Measurements from ENCODE around the gene DENND2D.

Gene DENND2D

DNA sequence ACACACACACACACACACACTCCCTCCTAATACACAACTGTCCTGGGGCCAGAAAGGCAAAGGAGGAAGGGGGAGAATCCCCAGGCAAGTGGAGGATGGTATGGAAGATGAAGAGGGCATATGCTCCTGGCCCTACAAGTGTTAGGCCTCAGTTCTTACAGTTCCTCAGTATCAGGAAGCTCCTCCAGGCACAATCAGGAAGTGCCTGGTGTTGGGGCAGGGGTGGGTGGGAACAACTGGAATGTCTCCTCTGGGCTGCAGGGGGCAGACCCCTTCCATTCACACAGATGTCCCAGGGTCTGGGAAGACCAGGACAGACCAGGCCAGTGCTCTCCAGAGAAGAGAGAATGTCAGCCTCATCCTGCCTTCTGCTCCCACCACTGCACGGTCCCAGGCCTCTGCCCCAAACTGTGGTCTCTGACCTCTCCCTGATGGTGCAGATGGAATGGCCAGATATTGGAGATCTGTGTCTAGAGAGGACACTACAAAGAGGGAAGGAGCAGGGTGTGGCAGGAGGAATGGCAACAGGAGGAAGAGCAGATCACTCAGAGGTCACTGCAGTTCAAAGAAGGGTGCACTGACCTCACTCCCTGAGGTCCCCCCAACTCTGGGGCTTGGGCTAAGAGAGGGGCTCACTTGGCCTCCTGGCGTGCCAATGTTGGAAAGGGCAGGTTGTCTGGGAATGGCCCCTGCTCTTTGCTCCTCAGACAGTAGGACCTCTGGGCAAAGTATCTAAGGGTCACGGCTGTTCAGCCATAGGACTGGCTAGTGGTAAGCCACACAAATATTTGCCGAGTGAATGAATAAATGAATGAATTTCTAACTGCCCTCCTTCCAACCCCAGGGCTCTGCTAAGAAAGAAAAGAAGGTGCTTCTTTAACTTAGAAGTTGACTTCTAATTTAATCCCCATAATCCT lies 2.5 kb upstream of the DENND2D start:
- DNase-seq, result no peak

- no peak for DNase-seq
Observed at GRCh38 chr1:111202366-111202706, 1.9 kb upstream of the DENND2D start.

- DNase-seq, result no peak
Observed at GRCh38 chr1:111201275-111202090, 1.0 kb upstream of the DENND2D start.

- no peak for DNase-seq
Observed at GRCh38 chr1:111200802-111201161, 336 bp upstream of the DENND2D start.

- no peak for DNase-seq
Observed at GRCh38 chr1:111199329-111199728, 1.1 kb downstream of the DENND2D start.

DNA sequence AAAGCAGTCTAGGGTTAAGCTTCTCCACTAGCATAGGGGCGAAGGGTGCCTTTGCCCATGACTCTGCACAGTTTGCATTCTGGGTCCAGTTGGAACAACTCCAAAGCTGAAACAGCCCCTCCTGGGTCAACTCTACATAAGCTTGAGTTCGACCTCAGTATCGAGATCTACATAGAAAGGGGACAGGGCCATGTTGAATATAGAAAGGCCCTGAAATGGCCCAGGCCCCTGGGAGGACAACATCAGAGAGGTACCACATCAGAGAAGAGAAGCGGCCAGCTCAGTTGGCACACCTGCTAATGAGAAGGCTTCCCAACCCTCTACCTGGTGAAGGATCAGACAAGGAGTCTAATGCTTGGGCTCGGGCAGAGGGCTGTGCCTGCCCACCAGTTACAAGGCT lies 1.6 kb downstream of the DENND2D start:
- no peak for DNase-seq

- DNase-seq, result no peak
Observed at GRCh38 chr1:111197598-111198284, 2.7 kb downstream of the DENND2D start.

DNA sequence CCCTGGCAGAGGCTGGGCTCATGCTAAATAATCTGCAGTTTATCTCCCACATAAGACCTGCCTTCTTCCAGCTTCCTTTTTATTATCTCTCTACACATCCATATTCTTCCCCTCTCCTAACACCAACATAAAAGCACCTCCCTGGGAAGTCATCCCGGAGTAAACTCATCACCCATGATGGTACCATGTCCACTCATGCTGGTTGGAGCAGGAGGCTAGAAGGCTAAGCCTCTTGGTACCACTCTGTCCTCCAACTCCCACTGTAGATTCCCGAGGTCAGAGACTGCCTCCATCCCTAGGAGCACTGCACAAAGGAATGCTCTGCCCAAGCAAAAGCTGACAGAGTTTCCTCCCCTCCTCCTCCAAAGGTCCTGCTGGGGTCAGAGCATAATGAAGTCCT lies 4.2 kb downstream of the DENND2D start:
- DNase-seq, result no peak

GRCh38 chr1:111195002-111195684 lies 5.3 kb downstream of the DENND2D start:
- no peak for DNase-seq

GRCh38 chr1:111193712-111194480 lies 6.5 kb downstream of the DENND2D start:
- no peak for DNase-seq

DNA sequence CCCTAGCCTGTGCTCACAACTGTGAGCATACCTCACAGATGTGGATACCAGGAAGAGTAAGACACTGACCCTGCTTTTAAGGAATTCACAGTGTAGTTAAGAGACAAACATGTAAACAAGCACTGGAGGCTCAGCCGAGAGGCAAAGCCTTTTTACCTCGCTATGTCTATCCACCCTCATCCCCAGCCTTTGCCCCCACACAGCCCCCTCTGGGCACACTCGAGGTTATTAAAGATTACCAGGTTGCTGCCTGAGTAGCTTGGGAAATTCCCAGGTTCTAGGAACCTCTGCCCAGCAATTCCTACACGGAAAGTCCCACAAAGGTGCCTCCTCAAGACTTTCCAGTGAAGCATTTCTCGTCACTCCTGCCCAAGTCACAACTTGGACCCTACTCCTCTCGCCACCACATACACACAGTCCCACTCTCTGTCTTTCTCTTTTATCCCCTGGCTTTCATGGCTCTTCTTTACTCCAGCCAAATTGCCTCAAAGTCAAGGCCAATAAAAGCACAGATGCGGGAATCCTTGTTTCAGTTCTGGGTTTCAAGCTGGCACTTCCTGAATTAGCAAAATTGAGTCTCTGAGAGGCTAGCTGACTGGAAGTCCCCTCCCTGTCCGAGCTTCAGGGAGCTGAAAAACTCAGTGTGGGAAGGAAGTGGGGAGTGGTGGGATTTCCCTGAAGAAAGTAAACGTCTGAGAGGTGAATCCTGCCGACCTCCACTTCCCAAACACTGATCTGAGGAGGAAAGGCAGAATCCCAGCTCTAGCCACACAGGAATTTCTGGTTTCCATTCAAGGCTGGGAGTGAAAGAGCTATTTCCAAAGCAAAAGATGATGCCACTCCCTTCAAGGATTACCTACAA lies 7.6 kb downstream of the DENND2D start:
- no peak for DNase-seq

- DNase-seq, result no peak
Observed at GRCh38 chr1:111192074-111192473, 8.4 kb downstream of the DENND2D start.

DNA sequence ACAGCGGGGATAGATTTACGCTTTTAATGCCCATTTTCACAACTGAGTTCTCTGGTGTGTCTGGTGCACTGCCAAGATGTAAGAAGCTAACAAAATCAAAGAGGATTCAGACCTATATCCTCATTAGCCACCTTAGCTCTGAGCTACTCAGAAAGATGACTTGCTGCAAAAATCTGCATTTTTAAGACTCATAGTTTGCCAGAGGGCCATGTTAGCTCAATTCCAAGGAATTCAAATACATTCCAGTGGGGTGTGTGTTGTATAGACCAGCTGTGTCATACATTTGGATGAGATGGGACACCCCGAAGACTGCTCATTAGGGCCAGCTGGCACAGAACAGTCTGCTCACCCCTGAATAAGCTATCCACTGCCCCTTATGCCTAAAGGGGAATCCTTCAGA lies 8.9 kb downstream of the DENND2D start:
- no peak for DNase-seq

DNA sequence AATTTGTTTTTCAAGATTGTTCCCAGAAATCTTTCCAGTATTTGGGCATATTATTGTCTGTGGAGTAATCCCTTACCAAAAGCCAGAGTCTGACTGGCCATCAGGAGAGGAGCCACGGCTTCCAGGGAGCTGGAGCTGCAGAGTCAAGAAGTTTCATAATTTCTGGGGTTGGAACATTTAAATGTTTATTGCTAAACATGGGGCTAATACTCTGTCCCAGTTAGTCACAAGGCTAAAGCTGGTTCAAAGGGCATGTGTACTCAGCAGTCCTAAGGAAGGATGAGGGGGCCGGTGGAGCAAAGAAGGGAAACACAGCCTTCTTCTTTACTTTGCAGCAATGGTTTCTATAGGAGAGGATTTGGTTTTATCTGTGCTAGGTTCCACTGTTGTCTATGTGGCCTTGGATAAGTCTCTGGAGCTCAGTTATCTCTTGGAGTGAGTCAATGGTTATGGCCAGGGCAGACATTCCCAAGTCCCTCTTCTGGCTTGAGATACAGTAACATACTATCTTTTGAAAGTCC lies 9.5 kb downstream of the DENND2D start:
- DNase-seq, result no peak

DNA sequence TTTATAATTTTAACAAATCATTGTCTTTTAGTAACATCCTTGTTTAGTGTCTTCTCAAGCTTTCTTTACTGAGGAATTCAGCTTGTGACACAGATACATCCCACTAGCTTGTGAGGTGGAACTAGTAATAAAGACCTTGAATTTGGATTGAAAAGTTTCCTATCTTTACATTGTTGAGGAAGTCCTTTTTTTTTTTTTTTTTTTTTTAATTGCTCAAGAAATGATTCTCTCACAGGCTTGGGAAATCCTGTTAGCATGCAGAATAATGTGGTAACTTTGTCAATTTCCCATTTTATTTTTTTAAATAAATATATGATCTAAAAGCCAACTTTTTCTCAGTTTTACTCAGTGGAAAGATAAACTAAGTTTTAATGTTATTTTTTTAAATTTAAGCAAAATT lies 15.8 kb downstream of the DENND2D start:
- DNase-seq, result no peak

DNA sequence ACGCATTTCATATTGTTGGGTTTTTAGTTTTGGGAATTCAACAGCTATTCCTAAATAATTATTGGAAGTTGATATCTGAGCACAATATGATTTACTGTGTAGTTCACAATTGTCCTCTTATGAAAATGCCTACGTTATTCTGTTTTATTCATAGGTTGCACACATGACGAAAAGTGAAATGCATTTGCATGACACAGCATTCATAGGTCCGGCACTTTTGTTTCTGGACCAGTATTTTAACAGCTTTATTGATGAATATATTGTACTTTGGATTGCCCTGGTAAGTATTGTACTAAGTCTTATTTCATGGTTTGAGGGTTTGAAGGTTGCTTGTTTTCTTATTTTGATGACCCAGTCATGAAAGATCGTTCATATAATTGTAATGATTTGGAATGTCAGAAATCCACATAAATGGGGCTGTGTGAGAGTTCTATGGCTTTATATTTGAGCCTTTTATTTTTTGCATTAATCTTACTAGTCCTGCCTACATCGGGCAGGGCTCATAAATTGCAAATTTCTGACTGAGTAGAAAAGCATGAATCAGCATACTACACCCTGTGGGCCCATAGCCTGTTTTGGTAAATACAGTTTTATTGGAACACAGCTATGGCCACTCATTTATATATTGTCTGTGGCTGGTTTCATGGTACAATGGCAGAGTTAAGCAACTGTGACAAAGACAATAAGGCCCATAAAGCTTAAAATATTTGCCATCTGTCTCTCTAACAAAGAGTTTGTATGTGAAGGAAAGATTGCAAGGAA lies 17.0 kb downstream of the DENND2D start:
- DNase-seq, result no peak

DNA sequence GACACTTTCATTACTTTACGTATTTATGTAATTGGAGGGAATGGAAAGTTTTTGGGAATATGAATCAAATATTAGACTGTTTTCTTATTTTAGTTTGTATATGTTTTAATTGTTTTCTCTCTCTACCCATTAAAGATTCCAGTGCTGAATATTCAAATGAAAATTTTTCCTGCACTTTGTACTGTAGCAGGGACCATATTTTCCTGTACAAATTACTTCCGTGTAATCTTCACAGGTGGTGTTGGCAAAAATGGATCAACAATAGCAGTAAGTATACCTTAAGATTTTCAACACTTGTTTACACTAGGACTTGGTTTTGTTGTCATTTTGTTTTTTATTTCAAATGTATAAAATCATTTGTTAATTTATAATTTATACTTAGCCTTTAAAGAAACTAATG lies 18.4 kb downstream of the DENND2D start:
- no peak for DNase-seq

- no peak for DNase-seq
Observed at GRCh38 chr1:111179968-111180533, 20.4 kb downstream of the DENND2D start.

DNA sequence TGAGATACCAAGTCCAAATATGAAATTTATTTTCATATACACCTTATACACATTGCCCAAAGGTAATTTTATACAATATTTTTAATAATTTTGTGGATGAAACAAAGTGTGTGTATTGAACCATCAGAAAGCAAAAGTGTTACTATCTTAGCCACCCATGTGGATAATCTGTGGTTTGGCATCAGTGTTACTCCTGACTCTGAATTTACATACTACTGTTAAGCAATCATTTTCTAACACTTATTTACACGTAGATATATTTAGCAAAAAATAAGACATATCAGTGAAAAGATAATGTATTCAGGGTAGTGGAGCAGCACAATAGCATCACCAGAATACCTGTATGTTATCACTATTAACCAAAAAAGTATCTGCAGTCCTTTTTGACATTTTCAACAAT lies 23.8 kb downstream of the DENND2D start:
- no peak for DNase-seq

GRCh38 chr1:111175349-111175748 lies 25.1 kb downstream of the DENND2D start:
- DNase-seq, result no peak

Data from NCI-H2171 treated with DMSO at 0.1 percent for 48 hours (cell line).